ENCODE measurements around the gene PRCC. TPM values are rescaled to one million over a fixed set of nuclear protein-coding genes. Genes with fewer than 3 reads are reported as not detected.

The PRCC gene
- total and polyA plus RNA-seq, 2 of the 8 experiments (the other 6 are each of a cell fraction or from before 2014, with no cell fraction given): 95.2 to 115 TPM

- no peak overlapping the region; the same call in 1 of the 2 replicates for H2BK5ac ChIP-seq (ENCODE audit: low read depth, low read length)
- H3K36me3 ChIP-seq (ENCODE audit: control insufficient read depth in 2 of 4, insufficient read depth in 4 of 4, low read length in 3 of 4): peaks cover 4 to 29% (median 7%) of the 10 kb centered on the region in 4 experiments; a peak in 6 of 8 replicates
- H2AK5ac ChIP-seq (ENCODE audit: low read depth, low read length): no peak overlapping the region
- no peak overlapping the region for H3K14ac ChIP-seq (ENCODE audit: insufficient read length)
- H3K56ac ChIP-seq (replicated peaks; ENCODE audit: insufficient read length, low read depth, low read length): no peak overlapping the region
- POLR2A ChIA-PET (ENCODE audit: partially characterized antibody): interaction anchor here (1.0 to 10.7 kb wide), 5 partner anchors 7 to 34 kb away, joined by 3 to 214 read pairs (median 4); partner anchors contain the start of genes CRABP2, ISG20L2, METTL25B and PRCC
- no peaks in the 10 kb centered on the region for H3K27me3 ChIP-seq (replicated peaks in 1 of 4; ENCODE audit: control insufficient read depth in 3 of 4, extremely low read depth in 1 of 4, insufficient read depth in 3 of 4, low read length in 3 of 4)
- no peak overlapping the region for H3K18ac ChIP-seq (ENCODE audit: extremely low read depth, low read length)
- H3K4me1 ChIP-seq (replicated peaks in 1 of 4; ENCODE audit: control insufficient read depth in 3 of 4, insufficient read depth in 4 of 4, low read length in 3 of 4): peaks cover 0 to 3% (median 1%) of the 10 kb centered on the region in 4 experiments; a peak in 3 of 7 replicates
- no peak overlapping the region for H3K4me2 ChIP-seq (ENCODE audit: insufficient read depth in 1 of 2, low read depth in 2 of 2, low read length in 2 of 2)
- H3K9me3 ChIP-seq (ENCODE audit: insufficient read depth in 2 of 2, low read depth in 1 of 2, low read length in 1 of 2): no peaks in the 10 kb centered on the region
- no peak for TF ChIP-seq SUZ12 (IDR thresholded peaks at IDR 0.05; ENCODE audit: low read length)
- no peak overlapping the region for H3K23ac ChIP-seq (ENCODE audit: insufficient read length)
- H4K20me1 ChIP-seq (replicated peaks in 1 of 2; ENCODE audit: control insufficient read depth in 1 of 2, insufficient read depth in 2 of 2, low read length in 2 of 2): peaks cover 0 to 3% of the 10 kb centered on the region in 2 experiments
- H3K79me1 ChIP-seq (ENCODE audit: low read depth, low read length): no peaks in the 10 kb centered on the region
- WGBS, 2 experiments (ENCODE audit: extremely low coverage in 1 of 2, insufficient coverage in 1 of 2, insufficient read length in 1 of 2, insufficient replicate concordance in 2 of 2, low coverage in 1 of 2, low lambda C conversion rate in 2 of 2, missing lambda C conversion rate in 1 of 2): 89% methylated on average over 10 of the region's 10 CpGs; no CpG with 5 or more reads in 1 of the 2 experiments
- H3K4ac ChIP-seq (replicated peaks; ENCODE audit: insufficient read length, low read depth, low read length): no peak overlapping the region
- CTCF ChIA-PET (ENCODE audit: partially characterized antibody): interaction anchor here (1.2 to 4.0 kb wide), 4 partner anchors 8 to 49 kb away, joined by 6 to 18 read pairs (median 12); partner anchors contain the start of genes CRABP2 and METTL25B
- H3K23me2 ChIP-seq (ENCODE audit: low read depth, low read length): peaks cover 2% of the 10 kb centered on the region; the same call in 1 of the 2 replicates
- H3K4me3 ChIP-seq (ENCODE audit: extremely low read depth in 1 of 4, insufficient read depth in 2 of 4, low read depth in 3 of 4, low read length in 4 of 4): no peak overlapping the region
- no peak overlapping the region for H4K8ac ChIP-seq (ENCODE audit: extremely low read depth, insufficient read depth, low read length)
- H2BK120ac ChIP-seq (replicated peaks; ENCODE audit: low read depth, low read length): no peak overlapping the region
- H3K79me2 ChIP-seq (ENCODE audit: control insufficient read depth in 1 of 2, insufficient read depth in 2 of 2, low read length in 2 of 2): peaks cover 0 to 4% of the 10 kb centered on the region in 2 experiments; a peak in 1 of 4 replicates
- no peak overlapping the region for H4K91ac ChIP-seq (replicated peaks; ENCODE audit: insufficient read length, low read length)
- DNase-seq (ENCODE audit: low read depth in 1 of 2, low spot score in 2 of 2): no peak
- no peak overlapping the region for H2BK12ac ChIP-seq (ENCODE audit: low read depth, low read length)
- no peak overlapping the region for H4K5ac ChIP-seq (ENCODE audit: insufficient read length, low read depth, low read length)
- no peak overlapping the region for H3K27ac ChIP-seq (ENCODE audit: low read depth, low read length)
- H2BK20ac ChIP-seq (ENCODE audit: low read length): no peak overlapping the region
- H2AFZ ChIP-seq (ENCODE audit: low read length): no peak overlapping the region
- H2BK15ac ChIP-seq (ENCODE audit: low read length): no peak overlapping the region
- no peak overlapping the region for H3K9ac ChIP-seq (replicated peaks in 1 of 4; ENCODE audit: extremely low read depth in 1 of 4, low read depth in 3 of 4, low read length in 3 of 4)
- no peak for FAIRE-seq
Measured at GRCh38 chr1:156738407-156738806, 28.9 kb upstream of the PRCC start.
